ENCODE results near the gene SNX30.

The SNX30 gene

GRCh38 chr9:112784020-112784785 lies 33.6 kb downstream of the SNX30 start:
- no peak for DNase-seq

GRCh38 chr9:112785986-112786385 lies 35.4 kb downstream of the SNX30 start:
- no peak for DNase-seq

GRCh38 chr9:112786829-112787520 lies 36.4 kb downstream of the SNX30 start:
- no peak for DNase-seq

DNA sequence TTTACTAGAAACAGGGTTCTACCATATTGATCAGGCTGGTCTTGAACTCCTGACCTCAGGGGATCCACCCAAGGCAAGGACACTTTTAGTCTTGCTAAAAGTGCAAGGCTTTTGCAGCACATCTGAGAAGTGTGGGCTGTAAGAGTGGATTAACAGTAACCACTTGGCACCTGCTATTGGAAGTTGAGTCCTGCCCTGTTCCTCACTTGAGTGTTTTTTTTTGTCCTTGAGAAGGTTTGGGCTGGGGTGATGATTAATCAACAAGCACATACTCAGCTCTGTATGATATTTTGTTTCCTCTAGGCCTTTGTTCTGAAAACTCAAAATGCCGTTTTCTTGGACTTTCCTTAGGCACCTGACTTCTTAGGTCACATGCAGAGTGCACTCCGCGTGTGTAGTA lies 37.4 kb downstream of the SNX30 start:
- no peak for DNase-seq

DNA sequence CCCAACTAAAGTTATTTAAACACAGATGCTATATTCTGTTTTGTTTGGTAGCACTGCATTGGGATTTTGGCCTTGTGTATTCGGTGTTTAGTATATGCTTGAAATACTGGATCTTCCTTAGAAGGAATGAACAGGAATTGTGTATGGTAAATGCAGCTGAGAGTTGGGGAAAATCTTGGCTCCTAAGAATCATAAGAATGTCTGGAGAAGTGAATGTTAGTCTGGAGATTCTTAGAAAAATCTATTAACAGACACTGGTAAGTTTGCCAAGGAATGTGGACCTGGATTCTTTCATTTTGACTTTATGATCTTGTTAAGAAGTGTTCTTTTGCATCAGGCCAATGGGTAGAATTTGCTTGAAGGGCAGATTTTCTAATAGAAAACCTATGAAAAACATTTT lies 38.9 kb downstream of the SNX30 start:
- DNase-seq = no peak

- DNase-seq = no peak
These were observed 39.6 kb downstream of the SNX30 start for GRCh38 chr9:112789891-112790774.

GRCh38 chr9:112792670-112793069 lies 42.1 kb downstream of the SNX30 start:
- DNase-seq = no peak

DNA sequence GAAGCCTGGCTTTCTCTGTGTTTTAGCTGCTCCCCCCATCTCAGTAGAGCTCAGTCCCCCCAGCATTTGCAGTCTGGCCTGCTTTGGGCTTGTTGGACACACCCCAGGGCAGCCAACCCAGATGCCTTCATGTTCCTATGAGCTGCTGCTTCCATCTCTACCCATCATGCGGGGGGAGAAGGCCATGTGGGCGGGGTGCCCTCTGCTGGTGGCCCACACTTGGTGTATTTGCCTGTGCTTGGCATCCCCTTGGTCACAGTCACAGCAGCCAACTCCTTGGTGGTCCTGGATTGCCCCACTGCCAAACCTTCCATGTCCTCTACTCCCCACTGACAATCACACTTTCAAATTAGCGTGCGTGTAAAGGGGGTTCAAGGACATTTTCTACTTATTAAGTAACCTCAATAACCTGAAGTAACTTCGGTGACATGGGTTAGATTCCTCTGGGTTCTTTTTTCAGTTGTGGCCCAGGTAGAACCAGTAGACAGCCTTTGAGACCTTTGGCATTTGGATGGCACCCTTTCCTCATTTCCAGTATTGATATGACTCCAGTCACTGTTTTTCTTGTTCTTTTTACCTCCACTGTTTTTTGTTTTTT lies 42.8 kb downstream of the SNX30 start:
- DNase-seq = peak; percentile 73

- DNase-seq = no peak
These were observed 44.2 kb downstream of the SNX30 start for GRCh38 chr9:112794731-112795130.

DNA sequence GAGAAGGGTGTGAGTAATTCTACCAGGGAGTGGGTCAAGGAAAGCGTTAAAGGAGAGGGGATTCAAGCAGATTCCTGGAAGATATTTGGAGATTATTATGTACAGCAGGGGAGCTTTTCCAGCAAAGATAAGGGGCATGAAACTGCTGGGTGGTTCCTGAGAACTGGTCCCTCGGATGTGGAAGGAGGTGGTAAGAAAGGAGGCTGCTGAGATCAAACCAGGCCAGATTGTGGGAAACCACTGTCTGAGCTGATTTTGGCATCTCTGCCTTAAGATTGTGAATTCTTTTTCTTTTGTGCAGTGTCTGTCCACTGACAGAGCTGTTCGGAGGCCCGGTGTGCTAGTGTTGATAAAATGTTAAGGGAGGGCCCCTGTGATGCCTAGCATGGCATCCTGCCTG lies 45.4 kb downstream of the SNX30 start:
- no peak for DNase-seq

DNA sequence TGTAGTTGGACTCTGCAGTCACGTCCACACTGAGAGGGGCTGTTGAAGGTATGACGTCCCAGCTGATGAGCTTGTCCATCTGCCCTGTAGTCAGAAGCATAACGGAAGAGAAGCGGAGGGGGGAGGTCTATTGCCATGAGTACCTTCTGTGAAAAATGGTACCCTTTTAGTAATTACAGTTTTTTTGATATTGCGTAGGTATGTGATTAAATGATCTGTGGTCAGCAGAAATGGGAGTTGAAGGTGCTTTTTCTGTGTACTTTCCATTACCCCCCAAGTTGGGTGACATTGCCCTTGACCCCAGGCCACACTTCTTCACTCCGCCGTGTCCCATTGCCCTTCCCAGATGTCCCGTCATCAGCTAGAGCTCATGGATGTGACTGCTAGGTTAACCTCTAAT lies 45.9 kb downstream of the SNX30 start:
- no peak for DNase-seq

GRCh38 chr9:112809351-112809848 lies 58.8 kb downstream of the SNX30 start:
- no peak for DNase-seq

GRCh38 chr9:112809906-112810305 lies 59.3 kb downstream of the SNX30 start:
- no peak for DNase-seq

GRCh38 chr9:112810696-112811490 lies 60.3 kb downstream of the SNX30 start:
- no peak for DNase-seq

GRCh38 chr9:112811518-112811917 lies 61.0 kb downstream of the SNX30 start:
- no peak for DNase-seq

- no peak for DNase-seq
These were observed 65.3 kb downstream of the SNX30 start for GRCh38 chr9:112815868-112816267.

DNA sequence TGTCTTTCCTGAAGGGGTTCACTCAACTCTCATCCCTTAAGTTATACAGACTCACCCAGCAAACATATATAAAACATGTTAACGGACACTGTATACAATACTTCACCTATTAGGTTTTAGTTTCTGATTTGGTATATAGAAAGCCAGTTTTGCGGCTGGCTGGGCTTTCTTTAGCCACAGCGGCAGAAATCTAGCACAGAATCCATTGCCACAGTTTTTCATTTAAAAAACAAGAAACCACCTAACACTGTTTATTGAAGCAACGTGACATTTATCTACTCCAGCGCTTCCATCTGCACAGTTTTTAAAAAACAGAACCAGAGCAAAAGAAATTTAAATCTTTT lies 67.3 kb downstream of the SNX30 start:
- DNase-seq = no peak

DNA sequence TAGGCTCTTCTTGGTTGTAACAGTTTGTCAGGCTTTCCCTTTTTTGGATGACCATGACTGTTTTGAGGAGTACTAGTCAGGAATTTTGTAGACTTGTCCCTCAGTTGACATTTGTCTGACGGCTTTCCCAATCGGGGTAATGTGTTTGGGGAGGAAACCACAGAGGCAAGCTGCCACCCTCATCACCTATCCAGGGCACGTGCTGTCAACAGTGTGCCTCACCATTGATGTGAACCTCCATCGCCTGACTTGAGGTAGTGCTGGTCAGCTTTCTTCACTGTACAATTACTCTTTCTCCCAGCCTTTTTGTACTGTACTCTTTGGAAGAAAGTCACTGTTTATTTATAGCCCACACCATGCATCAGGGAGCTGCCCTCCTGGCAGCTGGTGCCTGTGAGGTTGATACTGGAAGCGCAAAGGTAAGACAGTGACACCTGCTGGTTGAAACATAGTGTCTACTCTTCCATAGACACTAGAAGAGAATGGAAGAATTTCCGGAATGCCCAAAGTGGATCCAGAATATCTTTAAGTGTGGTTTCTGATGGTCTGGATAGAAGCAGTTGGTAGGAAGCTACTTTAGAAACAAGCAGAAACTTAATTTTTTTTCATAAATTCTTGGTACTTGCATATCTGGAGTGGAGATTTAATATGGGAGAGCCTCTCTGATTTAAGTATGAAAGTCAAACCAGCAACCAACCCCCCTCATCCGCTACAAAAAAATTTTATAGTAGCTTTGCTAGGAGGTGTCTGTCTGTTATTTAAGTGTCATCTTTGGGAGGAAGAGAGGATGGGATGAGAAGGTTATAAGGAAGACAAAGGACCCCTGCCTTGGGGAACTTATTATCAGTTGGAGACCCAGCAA lies 69.3 kb downstream of the SNX30 start:
- no peak for DNase-seq

- no peak for DNase-seq
These were observed 70.3 kb downstream of the SNX30 start for GRCh38 chr9:112820881-112821280.

- DNase-seq = no peak
These were observed 72.1 kb downstream of the SNX30 start for GRCh38 chr9:112822618-112823017.

DNA sequence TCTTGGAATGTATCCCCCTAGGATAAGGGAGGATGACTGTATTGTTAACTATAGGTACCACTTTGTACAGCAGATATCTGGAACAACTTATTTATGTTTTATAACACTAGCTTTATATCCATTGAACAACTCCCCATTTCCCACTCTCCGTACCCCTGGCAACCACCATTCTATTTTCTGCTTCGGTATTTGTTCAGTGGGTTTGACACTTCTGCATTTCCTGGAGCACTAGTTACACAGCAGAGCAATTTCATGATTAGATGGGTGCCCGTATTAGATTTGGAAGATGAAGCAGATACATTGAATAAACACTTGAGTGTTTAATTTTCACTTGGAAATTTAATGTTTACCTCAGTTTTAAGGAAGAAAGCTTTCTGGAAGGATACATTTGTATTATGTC lies 72.7 kb downstream of the SNX30 start:
- no peak for DNase-seq

All from GDM1 (cell line).